LHCN-M2 (cell line): ENCODE measurements around the gene ZBTB7A. TPM values are rescaled to one million over a fixed set of nuclear protein-coding genes. Genes with fewer than 3 reads are reported as not detected.

ENCODE experiments used
- total RNA-seq: library from RNA; depleted of rRNA; stranded (reverse); fragments of >200 nt; gene quantifications from 2 replicates; pipeline ENCODE4 v1.2.3, GENCODE V29; 2014; rRNA removed

Gene ZBTB7A
- total RNA-seq, 1 experiment from 2014 or later = 29.7 TPM

Other genes with a start within 250 kb of the ZBTB7A start
- not detected in 2 replicates for gene ZFR2, start 197.9 kb downstream of the ZBTB7A start, total RNA-seq
- 0.06 TPM in 1 of 2 replicates, not detected in the other for gene ATCAY, start 186.2 kb downstream of the ZBTB7A start, total RNA-seq
- gene NMRK2, start 133.8 kb downstream of the ZBTB7A start, total RNA-seq = not detected in 2 replicates
- gene DAPK3, start 95.8 kb downstream of the ZBTB7A start, total RNA-seq = 135 and 150 TPM in 2 replicates
- gene EEF2, start 81.4 kb downstream of the ZBTB7A start, total RNA-seq = 2,004 and 2,150 TPM in 2 replicates
- gene PIAS4, start 59.2 kb downstream of the ZBTB7A start, total RNA-seq = 17.6 and 18.1 TPM in 2 replicates
- 178 and 191 TPM in 2 replicates for gene MAP2K2, start 57.2 kb upstream of the ZBTB7A start, total RNA-seq
- gene CREB3L3, start 86.7 kb upstream of the ZBTB7A start, total RNA-seq = not detected in 2 replicates
- 17.0 and 31.1 TPM in 2 replicates for gene SIRT6, start 115.7 kb upstream of the ZBTB7A start, total RNA-seq
- gene ANKRD24, start 115.8 kb upstream of the ZBTB7A start, total RNA-seq = 0.13 and 0.17 TPM in 2 replicates
- 0.11 TPM in 1 of 2 replicates, not detected in the other for gene EBI3, start 162.6 kb upstream of the ZBTB7A start, total RNA-seq
- gene YJU2, start 180.2 kb upstream of the ZBTB7A start, total RNA-seq = 16.8 and 24.2 TPM in 2 replicates
- gene SHD, start 212.4 kb upstream of the ZBTB7A start, total RNA-seq = 39.4 and 122 TPM in 2 replicates
- not detected in 2 replicates for gene TMIGD2, start 235.5 kb upstream of the ZBTB7A start, total RNA-seq
- gene FSD1, start 237.7 kb upstream of the ZBTB7A start, total RNA-seq = 11.7 and 13.8 TPM in 2 replicates